A673 (cell line): ENCODE data around the gene CCDC149.

Source experiments
- EZH2 ChIP-seq: fragments of 200-600 bp; sonication (generic); IDR thresholded peaks from 2 replicates; pipeline ENCODE4 v1.6.1; 2017; ENCODE audit warnings: borderline replicate concordance, low read depth, mild to moderate bottlenecking, mixed read lengths, antibody characterized with exemption, low read length; ENCODE audit not compliant: poor library complexity, severe bottlenecking
- TF ChIP-seq, protein P1 (sequence below): fragments of 300-800, 200-600 bp; sonication (generic); conservative IDR thresholded peaks from 2 replicates; pipeline ENCODE4 v1.5.1; 2017; ENCODE audit warnings: low read depth, mild to moderate bottlenecking, antibody characterized with exemption, low read length, moderate library complexity, mixed read lengths

DNA sequence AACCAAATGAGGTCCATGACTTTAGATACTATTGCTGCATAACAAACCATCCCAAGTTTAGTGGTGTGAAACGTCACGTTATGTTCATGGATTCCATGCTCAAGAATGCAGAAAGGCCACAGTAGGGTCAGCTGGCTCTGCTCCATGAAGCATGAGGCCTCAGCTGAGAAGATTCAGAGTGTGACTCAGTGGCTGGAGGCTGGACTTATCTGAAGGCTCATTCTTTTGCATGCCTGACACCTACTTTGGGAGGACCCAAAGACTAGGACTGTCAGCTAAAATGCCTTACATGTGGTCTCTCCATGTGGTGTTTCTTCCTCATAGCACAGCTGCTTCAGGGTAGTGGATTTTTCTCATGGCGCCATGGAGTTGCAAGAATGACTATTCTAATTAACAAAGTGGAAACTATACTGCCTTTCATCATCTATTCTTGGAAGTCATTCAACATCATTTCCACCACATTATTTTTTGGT lies 11.5 kb upstream of the CCDC149 start:
- TF ChIP-seq, protein P1, sequence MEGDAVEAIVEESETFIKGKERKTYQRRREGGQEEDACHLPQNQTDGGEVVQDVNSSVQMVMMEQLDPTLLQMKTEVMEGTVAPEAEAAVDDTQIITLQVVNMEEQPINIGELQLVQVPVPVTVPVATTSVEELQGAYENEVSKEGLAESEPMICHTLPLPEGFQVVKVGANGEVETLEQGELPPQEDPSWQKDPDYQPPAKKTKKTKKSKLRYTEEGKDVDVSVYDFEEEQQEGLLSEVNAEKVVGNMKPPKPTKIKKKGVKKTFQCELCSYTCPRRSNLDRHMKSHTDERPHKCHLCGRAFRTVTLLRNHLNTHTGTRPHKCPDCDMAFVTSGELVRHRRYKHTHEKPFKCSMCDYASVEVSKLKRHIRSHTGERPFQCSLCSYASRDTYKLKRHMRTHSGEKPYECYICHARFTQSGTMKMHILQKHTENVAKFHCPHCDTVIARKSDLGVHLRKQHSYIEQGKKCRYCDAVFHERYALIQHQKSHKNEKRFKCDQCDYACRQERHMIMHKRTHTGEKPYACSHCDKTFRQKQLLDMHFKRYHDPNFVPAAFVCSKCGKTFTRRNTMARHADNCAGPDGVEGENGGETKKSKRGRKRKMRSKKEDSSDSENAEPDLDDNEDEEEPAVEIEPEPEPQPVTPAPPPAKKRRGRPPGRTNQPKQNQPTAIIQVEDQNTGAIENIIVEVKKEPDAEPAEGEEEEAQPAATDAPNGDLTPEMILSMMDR = no peak
- no peak for TF ChIP-seq EZH2
